Panc1 (cell line): ENCODE data around the gene SLC25A31.

ENCODE experiments used
- TF ChIP-seq, protein P1 (sequence below): fragments of 450-650 bp; IDR thresholded peaks from 2 replicates; pipeline ENCODE4 v1.5.1; 2017; ENCODE audit warnings: mild to moderate bottlenecking
- TF ChIP-seq, protein P2 (sequence below), 2 experiments: IDR thresholded peaks; 2 replicates each; pipeline ENCODE4 v1.6.1; 2011 to 2012; ENCODE audit warnings: low read depth in 2 of 2, control low read depth in 1 of 2, low read length in 1 of 2, mild to moderate bottlenecking in 1 of 2, moderate library complexity in 1 of 2; ENCODE audit not compliant: insufficient read depth in 1 of 2

- TF ChIP-seq, protein P1, sequence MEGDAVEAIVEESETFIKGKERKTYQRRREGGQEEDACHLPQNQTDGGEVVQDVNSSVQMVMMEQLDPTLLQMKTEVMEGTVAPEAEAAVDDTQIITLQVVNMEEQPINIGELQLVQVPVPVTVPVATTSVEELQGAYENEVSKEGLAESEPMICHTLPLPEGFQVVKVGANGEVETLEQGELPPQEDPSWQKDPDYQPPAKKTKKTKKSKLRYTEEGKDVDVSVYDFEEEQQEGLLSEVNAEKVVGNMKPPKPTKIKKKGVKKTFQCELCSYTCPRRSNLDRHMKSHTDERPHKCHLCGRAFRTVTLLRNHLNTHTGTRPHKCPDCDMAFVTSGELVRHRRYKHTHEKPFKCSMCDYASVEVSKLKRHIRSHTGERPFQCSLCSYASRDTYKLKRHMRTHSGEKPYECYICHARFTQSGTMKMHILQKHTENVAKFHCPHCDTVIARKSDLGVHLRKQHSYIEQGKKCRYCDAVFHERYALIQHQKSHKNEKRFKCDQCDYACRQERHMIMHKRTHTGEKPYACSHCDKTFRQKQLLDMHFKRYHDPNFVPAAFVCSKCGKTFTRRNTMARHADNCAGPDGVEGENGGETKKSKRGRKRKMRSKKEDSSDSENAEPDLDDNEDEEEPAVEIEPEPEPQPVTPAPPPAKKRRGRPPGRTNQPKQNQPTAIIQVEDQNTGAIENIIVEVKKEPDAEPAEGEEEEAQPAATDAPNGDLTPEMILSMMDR = no peak
- TF ChIP-seq, protein P2, sequence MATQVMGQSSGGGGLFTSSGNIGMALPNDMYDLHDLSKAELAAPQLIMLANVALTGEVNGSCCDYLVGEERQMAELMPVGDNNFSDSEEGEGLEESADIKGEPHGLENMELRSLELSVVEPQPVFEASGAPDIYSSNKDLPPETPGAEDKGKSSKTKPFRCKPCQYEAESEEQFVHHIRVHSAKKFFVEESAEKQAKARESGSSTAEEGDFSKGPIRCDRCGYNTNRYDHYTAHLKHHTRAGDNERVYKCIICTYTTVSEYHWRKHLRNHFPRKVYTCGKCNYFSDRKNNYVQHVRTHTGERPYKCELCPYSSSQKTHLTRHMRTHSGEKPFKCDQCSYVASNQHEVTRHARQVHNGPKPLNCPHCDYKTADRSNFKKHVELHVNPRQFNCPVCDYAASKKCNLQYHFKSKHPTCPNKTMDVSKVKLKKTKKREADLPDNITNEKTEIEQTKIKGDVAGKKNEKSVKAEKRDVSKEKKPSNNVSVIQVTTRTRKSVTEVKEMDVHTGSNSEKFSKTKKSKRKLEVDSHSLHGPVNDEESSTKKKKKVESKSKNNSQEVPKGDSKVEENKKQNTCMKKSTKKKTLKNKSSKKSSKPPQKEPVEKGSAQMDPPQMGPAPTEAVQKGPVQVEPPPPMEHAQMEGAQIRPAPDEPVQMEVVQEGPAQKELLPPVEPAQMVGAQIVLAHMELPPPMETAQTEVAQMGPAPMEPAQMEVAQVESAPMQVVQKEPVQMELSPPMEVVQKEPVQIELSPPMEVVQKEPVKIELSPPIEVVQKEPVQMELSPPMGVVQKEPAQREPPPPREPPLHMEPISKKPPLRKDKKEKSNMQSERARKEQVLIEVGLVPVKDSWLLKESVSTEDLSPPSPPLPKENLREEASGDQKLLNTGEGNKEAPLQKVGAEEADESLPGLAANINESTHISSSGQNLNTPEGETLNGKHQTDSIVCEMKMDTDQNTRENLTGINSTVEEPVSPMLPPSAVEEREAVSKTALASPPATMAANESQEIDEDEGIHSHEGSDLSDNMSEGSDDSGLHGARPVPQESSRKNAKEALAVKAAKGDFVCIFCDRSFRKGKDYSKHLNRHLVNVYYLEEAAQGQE (IDR thresholded peaks at IDR 0.05; ENCODE audit: insufficient read depth in 1 of 2, low read depth in 2 of 2, low read length in 1 of 2) = no peak
Observed at GRCh38 chr4:127822430-127822829, 92.2 kb downstream of the SLC25A31 start.
